ENCODE results near the gene ALDH7A1. TPM values are rescaled to one million over a fixed set of nuclear protein-coding genes. Genes with fewer than 3 reads are reported as not detected.

The ALDH7A1 gene
- total RNA-seq, 1 donor from 2014 or later = 128 TPM

DNA sequence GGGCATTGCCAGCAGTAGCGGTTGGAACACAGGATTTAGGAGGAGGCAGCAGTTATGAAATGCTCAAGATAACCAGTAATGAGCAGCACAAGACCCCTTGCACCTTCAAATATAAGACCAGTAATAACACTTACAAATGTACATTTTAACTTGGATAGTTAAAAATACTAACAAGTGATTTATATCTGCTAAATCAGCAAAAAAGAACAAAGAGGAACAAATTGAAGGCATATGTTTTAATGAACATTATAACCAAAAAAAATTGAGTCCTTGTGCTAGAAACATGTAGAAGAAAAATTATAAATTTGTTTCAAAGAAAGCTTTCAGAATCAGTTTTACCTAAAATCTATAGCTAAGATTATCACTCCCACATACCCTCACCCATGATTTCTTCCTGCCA is 52.0 kb downstream of the ALDH7A1 start:
- DNase-seq (ENCODE audit: low spot score) = no peak
- Mint-ChIP-seq H3K9me3 (no peaks in the 10 kb centered on the region), H3K4me3 (no peak overlapping the region), H3K27ac (no peak overlapping the region), H3K27me3 (ENCODE audit: insufficient read depth, low read depth) (peaks cover 4% of the 10 kb centered on the region), H3K36me3 (peaks cover 17% of the 10 kb centered on the region), H3K4me1 (peaks cover 7% of the 10 kb centered on the region)
- no peaks in the 10 kb centered on the region for H4K20me1 ChIP-seq (ENCODE audit: low read depth)
- no peak overlapping the region for H3K4me2 ChIP-seq
- no peak overlapping the region for H3K27ac ChIP-seq
- H3K27me3 ChIP-seq = no peaks in the 10 kb centered on the region
- H3K36me3 ChIP-seq = peaks cover 5% of the 10 kb centered on the region
- H2AFZ ChIP-seq (replicated peaks) = no peak overlapping the region
- no peak overlapping the region for H3K9ac ChIP-seq
- peaks cover 36% of the 10 kb centered on the region for H3F3A ChIP-seq (ENCODE audit: low read depth)
- TF ChIP-seq EZH2phosphoT487 (IDR thresholded peaks at IDR 0.05) (no peak), EZH2 (IDR thresholded peaks at IDR 0.05) (no peak)
- TF ChIP-seq, protein P1, sequence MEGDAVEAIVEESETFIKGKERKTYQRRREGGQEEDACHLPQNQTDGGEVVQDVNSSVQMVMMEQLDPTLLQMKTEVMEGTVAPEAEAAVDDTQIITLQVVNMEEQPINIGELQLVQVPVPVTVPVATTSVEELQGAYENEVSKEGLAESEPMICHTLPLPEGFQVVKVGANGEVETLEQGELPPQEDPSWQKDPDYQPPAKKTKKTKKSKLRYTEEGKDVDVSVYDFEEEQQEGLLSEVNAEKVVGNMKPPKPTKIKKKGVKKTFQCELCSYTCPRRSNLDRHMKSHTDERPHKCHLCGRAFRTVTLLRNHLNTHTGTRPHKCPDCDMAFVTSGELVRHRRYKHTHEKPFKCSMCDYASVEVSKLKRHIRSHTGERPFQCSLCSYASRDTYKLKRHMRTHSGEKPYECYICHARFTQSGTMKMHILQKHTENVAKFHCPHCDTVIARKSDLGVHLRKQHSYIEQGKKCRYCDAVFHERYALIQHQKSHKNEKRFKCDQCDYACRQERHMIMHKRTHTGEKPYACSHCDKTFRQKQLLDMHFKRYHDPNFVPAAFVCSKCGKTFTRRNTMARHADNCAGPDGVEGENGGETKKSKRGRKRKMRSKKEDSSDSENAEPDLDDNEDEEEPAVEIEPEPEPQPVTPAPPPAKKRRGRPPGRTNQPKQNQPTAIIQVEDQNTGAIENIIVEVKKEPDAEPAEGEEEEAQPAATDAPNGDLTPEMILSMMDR (IDR thresholded peaks at IDR 0.05) = no peak
- H3K4me1 ChIP-seq = no peaks in the 10 kb centered on the region
- no peak overlapping the region for H3K4me3 ChIP-seq
- no peaks in the 10 kb centered on the region for H3K79me2 ChIP-seq (ENCODE audit: low read depth)
- no peaks in the 10 kb centered on the region for H3K9me3 ChIP-seq (ENCODE audit: low read depth)

DNA sequence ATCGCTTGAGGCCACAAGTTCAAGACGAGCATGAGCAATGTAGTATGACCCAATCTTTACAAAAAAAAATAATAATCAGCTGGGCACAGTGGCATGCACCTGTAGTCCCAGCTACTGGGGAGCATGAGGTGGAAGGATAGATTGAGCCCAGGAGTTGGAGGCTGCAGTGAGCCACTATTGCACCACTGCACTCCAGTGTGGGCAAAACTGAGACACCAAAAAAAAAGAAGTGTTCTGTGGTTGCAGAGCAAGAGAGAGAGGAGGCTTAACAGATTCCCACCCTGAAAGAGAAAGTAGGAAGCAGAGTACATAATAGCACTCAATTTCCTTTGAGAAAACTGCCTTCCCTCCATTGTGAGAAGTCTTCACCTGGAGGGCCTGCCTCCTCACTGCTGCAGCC is 52.6 kb downstream of the ALDH7A1 start:
- peaks cover 5% of the 10 kb centered on the region for H3K36me3 ChIP-seq
- no peak overlapping the region for H3K4me2 ChIP-seq
- Mint-ChIP-seq H3K36me3 (peaks cover 17% of the 10 kb centered on the region), H3K27ac (no peak overlapping the region), H3K4me3 (no peak overlapping the region), H3K9me3 (no peaks in the 10 kb centered on the region), H3K4me1 (peaks cover 7% of the 10 kb centered on the region), H3K27me3 (ENCODE audit: insufficient read depth, low read depth) (peaks cover 4% of the 10 kb centered on the region)
- peaks cover 36% of the 10 kb centered on the region for H3F3A ChIP-seq (ENCODE audit: low read depth)
- no peaks in the 10 kb centered on the region for H3K79me2 ChIP-seq (ENCODE audit: low read depth)
- H3K9me3 ChIP-seq (ENCODE audit: low read depth) = no peaks in the 10 kb centered on the region
- H2AFZ ChIP-seq (replicated peaks) = no peak overlapping the region
- H4K20me1 ChIP-seq (ENCODE audit: low read depth) = no peaks in the 10 kb centered on the region
- H3K27ac ChIP-seq = no peak overlapping the region
- TF ChIP-seq EZH2phosphoT487 (IDR thresholded peaks at IDR 0.05) (no peak), EZH2 (IDR thresholded peaks at IDR 0.05) (no peak)
- TF ChIP-seq, protein P1 (IDR thresholded peaks at IDR 0.05) = no peak
- no peak for DNase-seq (ENCODE audit: low spot score)
- no peaks in the 10 kb centered on the region for H3K27me3 ChIP-seq
- H3K4me3 ChIP-seq = no peak overlapping the region
- H3K9ac ChIP-seq = no peak overlapping the region
- no peaks in the 10 kb centered on the region for H3K4me1 ChIP-seq

DNA sequence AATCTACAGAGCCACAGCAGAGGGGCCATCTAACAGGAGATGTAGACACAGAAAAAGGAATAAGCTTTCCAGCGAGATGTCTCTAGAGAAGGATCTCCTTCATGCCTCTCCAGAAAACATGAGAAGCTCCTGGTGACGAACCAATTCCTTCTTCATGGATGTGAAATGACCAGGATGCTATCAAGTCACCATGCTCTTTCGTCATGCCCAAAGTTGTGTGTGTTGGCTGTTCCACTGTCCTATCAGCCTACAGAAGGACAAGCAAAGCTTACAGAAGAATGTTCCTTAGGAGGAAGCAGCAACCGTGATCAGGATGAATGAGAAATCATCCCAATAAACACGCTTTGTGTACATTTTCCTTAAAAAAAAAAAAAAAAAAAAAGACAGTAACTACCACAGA is 54.4 kb downstream of the ALDH7A1 start:
- Histone ChIP-seq H3K9ac (no peak overlapping the region), H4K20me1 (ENCODE audit: low read depth) (no peaks in the 10 kb centered on the region), H3K27me3 (no peaks in the 10 kb centered on the region), H2AFZ (replicated peaks) (no peak overlapping the region), H3K4me1 (no peaks in the 10 kb centered on the region), H3K79me2 (ENCODE audit: low read depth) (no peaks in the 10 kb centered on the region), H3K36me3 (peaks cover 5% of the 10 kb centered on the region), H3K9me3 (ENCODE audit: low read depth) (no peaks in the 10 kb centered on the region), H3K4me2 (no peak overlapping the region), H3K4me3 (no peak overlapping the region), H3F3A (ENCODE audit: low read depth) (peaks cover 36% of the 10 kb centered on the region), H3K27ac (no peak overlapping the region)
- peaks cover 7% of the 10 kb centered on the region for H3K4me1 Mint-ChIP-seq
- H3K4me3 Mint-ChIP-seq = no peak overlapping the region
- peaks cover 4% of the 10 kb centered on the region for H3K27me3 Mint-ChIP-seq (ENCODE audit: insufficient read depth, low read depth)
- H3K27ac Mint-ChIP-seq = no peak overlapping the region
- no peaks in the 10 kb centered on the region for H3K9me3 Mint-ChIP-seq
- peaks cover 8% of the 10 kb centered on the region for H3K36me3 Mint-ChIP-seq
- TF ChIP-seq, protein P1 (IDR thresholded peaks at IDR 0.05) = no peak
- TF ChIP-seq EZH2phosphoT487 (IDR thresholded peaks at IDR 0.05) (no peak), EZH2 (IDR thresholded peaks at IDR 0.05) (no peak)
- no peak for DNase-seq (ENCODE audit: low spot score)

All from neural progenitor cell (in vitro differentiated cells).